AG09309 (cell line): ENCODE results near the gene PPM1H.

ENCODE experiments used
- DNase-seq: peaks from one replicate; pipeline ENCODE4 v3.0.0-alpha.2; 2010; ENCODE audit warnings: low read depth
- H3K4me3 ChIP-seq: 2 replicates; pipeline ENCODE4 v1.5.1; 2011; ENCODE audit warnings: mild to moderate bottlenecking, low read depth, low read length, moderate library complexity; ENCODE audit not compliant: control insufficient read depth
- CTCF ChIP-seq: IDR thresholded peaks from 2 replicates; pipeline ENCODE4 v1.5.1; 2011; ENCODE audit warnings: mild to moderate bottlenecking, low read depth, low read length, inconsistent platforms; ENCODE audit not compliant: insufficient read depth, control insufficient read depth; ENCODE audit errors: missing control alignments

PPM1H gene

GRCh38 chr12:62930546-62931425 lies 4.2 kb downstream of the PPM1H start:
- TF ChIP-seq CTCF, result no peak
- no peak overlapping the region for H3K4me3 ChIP-seq
- no peak for DNase-seq

GRCh38 chr12:62928632-62929031 lies 6.3 kb downstream of the PPM1H start:
- no peak for DNase-seq
- no peak for TF ChIP-seq CTCF
- no peak overlapping the region for H3K4me3 ChIP-seq

- TF ChIP-seq CTCF, result no peak
- no peak for DNase-seq
- no peak overlapping the region for H3K4me3 ChIP-seq
Observed at GRCh38 chr12:62925680-62926079, 9.3 kb downstream of the PPM1H start.

GRCh38 chr12:62924084-62924483 lies 10.9 kb downstream of the PPM1H start:
- no peak overlapping the region for H3K4me3 ChIP-seq
- TF ChIP-seq CTCF, result no peak
- no peak for DNase-seq

- DNase-seq, result no peak
- TF ChIP-seq CTCF, result no peak
- no peak overlapping the region for H3K4me3 ChIP-seq
Observed at GRCh38 chr12:62922539-62922938, 12.4 kb downstream of the PPM1H start.

- no peak for TF ChIP-seq CTCF
- H3K4me3 ChIP-seq, result no peak overlapping the region
- peak; percentile 41 for DNase-seq
Observed at GRCh38 chr12:62919838-62920237, 15.1 kb downstream of the PPM1H start.
